ENCODE measurements around the gene TIMM50.

DNA sequence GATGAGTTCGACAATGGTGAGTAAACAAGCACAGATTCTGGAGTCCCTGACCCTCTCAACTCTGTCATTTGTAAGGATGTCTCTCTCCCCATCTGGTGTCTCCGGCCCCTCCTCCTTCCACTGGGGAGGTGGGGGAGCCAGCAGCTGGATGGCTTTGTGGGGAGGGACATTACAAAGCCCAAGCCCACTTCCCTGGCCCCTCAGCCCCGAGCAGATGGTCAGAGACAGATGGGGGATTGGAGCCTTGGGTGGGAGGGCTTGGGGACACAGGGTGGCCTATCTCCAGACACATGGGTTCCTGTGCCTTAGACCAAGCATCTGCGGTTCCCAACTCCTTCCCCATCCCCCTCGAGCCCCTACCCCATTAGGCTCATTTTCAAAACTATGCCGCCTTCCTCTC lies 2.5 kb downstream of the TIMM50 start:
- TF ChIP-seq POLR2A (IDR thresholded peaks at IDR 0.05; ENCODE audit: low read depth, low read length) (no peak), POLR2AphosphoS5 (IDR thresholded peaks at IDR 0.05; ENCODE audit: low read depth, low read length) (no peak)

All from GM12891 (cell line).